Adipose tissue (tissue), 3 donors: ENCODE results near the gene TMEM132D. TPM values are rescaled to one million over a fixed set of nuclear protein-coding genes. Genes with fewer than 3 reads are reported as not detected.

Experiments used
- H3K27ac ChIP-seq: one replicate; pipeline ENCODE4 v1.5.1; 2013; ENCODE audit warnings: low read depth, low read length
- WGBS, 3 donors: extraction: QIAGEN DNeasy Blood & Tissue Kit; methylation state at CpG; one replicate each; pipeline ENCODE4 v1.1.7; 2013; 5-methylcytosine and 5-hydroxymethylcytosine counted together
- polyA plus RNA-seq, 3 donors: library from polyadenylated mRNA; stranded (reverse); fragments of 200-250 nt; gene quantifications; one replicate each; pipeline ENCODE4 v1.2.3, GENCODE V29; 2013
- donor health status: healthy with polysubstance abuse.
- donor health status: Bipolar disorder and iron deficiency.
- donor health status: healthy.

Gene TMEM132D
- polyA plus RNA-seq, 3 donors, result 0.11 to 0.13 TPM; not detected in 1

DNA sequence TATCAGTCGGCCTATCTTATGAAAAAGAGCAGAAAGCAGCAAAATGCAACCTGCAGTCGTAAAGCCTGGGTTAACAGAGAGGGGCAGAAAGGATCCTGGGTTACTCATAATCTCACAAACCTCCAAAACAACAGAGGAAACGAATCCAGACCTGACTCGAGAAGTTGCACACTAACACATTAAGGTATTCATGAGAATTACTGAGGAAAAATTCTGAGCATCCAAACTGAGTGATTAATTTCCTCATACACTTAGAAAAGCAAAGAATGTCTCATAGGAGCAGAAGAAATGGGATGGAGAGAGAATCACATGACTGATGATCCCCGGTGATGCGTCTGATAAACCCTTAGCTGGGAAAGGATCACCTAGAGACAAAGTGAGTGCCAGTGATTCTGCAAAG, 272.5 kb downstream of the TMEM132D start:
- WGBS, 3 donors, result 52 to 68% (median 63%) methylated on average over 6 of the region's 6 CpGs
- no peak overlapping the region for H3K27ac ChIP-seq

DNA sequence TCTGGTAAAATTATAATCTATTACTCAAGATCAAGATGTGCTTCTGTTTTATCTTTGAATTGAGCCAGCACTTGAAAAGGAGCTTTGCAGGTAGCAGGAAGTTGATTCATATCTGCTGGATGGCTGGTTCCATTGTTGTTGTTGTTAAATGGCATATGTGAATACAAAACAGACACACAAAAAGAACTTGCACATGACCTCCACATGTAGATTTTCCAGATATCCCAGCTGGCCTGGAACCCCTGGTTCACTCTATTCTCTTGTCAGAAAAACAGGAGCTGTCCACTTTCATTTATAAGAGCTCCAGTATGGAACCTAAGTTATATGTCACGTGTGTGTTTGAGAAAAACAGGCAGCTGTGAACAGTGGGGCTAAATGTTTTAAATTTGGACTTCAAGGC, 273.9 kb downstream of the TMEM132D start:
- 63 to 77% (median 66%) methylated on average over 1 of the region's 1 CpG for WGBS, 3 donors

DNA sequence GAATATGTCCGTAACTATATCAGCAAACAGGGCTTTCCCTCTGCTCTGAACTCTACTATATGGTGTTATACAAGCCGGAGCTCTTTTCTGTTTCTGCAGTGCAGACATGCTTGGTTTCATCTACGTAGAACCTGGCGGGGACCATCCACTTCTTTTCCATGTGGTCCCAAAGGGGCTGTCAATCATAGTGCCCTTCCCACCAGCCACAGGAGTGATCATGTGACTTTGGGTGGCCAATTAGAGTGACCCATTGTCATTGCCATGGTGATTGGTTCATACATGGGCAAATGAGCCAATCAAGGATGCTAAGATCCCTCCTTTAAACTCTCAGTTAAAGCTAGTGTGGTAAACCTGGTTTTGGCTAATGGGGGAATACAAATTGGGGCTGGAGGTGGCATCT, 281.3 kb downstream of the TMEM132D start:
- 84 to 90% (median 87%) methylated on average over 4 of the region's 4 CpGs for WGBS, 3 donors
- no peak overlapping the region for H3K27ac ChIP-seq

More for the DNA sequence above, 273.9 kb downstream of the TMEM132D start:
- H3K27ac ChIP-seq, result no peak overlapping the region

DNA sequence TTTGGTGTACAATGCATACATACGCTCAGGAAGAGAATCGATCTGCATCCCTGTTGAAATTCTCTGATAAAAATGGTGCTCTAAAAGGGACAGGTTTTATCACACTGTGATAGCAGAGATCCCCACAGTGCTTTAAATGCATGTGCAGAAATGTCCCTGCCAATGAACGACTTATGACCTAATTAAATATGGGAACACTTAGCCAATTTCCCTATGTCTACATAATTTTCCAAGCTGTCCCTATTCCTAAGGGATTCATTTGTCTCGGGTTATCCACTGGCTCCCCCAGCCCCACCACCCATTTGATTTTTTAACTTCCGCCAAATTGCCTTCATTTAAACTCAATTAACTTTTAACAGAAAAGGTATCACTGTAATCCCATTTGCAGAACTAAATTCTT, 284.6 kb downstream of the TMEM132D start:
- no peak overlapping the region for H3K27ac ChIP-seq
- WGBS, 3 donors, result 32 to 80% (median 78%) methylated on average over 5 of the region's 5 CpGs

DNA sequence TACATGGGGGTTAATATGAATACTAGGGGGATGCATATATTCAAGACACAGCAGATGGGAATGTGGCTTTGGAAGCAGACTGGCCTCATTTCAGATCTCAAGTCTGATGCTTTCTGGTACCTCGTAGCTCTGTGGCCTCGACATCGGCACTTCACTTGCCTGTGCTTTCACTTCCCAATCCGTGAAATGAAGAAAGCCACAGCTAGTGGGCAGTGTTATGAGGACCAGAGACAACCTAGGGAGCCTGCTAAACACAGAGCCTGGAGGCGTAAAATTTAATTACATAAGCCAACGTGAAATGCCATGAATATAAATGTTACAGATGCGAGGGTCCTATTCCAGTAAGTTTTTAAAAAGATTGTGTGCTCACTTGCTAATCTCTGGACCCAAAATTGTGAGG, 286.0 kb downstream of the TMEM132D start:
- no peak overlapping the region for H3K27ac ChIP-seq
- WGBS, 3 donors, result 70 to 85% (median 82%) methylated on average over 7 of the region's 7 CpGs

DNA sequence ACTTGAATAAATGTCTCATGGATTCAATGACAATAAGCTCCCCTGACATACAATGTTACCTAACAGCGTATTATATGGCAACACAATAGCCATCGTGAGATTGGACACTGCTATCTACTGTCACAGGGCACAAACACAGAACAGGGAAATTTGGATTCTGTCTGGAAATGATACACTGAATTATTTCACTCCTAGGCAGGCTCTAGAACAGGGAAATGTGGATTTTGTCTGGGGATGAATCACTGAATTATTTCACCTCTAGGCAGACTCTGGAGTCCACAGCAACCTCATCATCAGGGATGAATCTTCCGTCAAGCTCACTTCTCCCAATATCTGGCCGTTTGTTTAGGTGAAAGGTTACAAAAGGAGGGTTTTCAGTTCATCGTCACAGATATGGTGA, 288.8 kb downstream of the TMEM132D start:
- 69 to 75% (median 69%) methylated on average over 5 of the region's 5 CpGs for WGBS, 3 donors
- no peak overlapping the region for H3K27ac ChIP-seq

DNA sequence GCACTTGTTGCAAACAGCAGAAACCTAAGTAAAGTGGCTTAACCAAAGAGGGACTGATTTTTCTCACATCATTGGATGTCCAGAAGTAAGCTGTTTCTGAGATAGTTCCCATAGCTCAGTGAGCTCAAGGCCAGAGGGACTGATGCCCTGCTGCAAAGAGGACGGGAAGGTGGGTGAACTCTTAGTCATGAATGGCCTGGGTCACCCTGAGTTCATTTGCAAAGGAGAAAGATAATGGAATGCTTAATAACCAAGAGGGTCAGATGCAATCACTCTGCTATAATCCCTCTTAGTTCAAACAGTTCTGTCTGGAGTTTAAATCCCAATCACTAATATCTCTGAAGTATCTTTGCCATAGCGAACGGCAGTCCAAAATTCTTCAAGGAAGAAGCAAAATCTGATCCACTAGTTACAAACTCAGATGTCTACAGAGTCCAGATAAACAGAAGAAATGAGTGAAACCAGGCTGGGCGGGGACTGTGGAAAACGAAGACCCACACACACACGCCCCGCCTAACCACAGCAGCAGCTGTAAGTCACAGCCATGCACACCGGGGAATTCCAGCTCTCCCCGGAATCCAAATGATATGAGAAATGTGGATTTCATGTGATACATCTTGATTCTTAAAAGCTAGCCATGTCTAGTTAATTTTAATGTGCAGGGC, 289.5 kb downstream of the TMEM132D start:
- H3K27ac ChIP-seq, result no peak overlapping the region
- WGBS, 3 donors, result 45 to 50% (median 47%) methylated on average over 9 of the region's 9 CpGs

DNA sequence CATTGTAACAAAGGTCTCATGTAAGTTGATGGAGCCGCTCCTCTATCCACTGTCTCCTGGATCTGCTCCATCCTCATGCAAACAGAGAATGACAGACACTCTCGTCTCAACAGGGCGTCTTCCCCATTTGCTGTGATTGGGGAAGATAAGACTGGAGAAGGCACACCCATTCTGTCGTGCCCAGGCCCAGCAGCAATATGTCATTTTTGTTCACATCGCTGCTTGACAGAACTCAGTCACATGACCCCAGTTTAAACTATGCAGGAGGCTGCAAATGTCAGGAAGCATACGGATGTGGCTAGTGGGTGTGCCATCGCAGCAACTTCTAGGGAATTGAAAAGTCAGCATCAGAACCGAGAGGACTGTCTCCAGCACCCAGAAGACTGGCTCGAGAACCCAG, 290.5 kb downstream of the TMEM132D start:
- no peak overlapping the region for H3K27ac ChIP-seq
- 53 to 66% (median 58%) methylated on average over 9 of the region's 9 CpGs for WGBS, 3 donors

DNA sequence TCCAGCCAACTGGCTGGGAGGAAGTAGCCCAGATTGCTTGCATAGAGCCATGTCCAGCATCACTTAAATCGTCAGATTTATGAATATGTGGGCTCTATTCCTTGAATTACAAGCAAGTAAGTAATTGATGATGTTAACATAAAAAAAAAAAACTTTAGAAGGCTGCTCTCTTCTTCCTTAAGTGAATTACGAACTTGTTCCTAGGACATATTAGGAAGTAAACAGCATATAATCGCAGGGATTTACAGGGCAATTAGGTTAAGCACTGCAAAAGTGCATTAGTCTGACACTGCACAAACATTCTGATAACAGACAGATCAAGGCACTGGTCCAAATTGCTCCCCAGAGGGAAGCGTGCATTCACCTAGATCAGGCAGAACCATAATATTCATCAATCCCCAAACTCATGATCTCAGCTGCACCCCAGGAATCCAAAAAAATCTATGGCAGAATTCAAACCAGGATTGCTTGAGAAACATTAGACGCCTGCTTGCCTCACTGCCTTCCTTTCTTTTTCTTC, 293.2 kb downstream of the TMEM132D start:
- no peak overlapping the region for H3K27ac ChIP-seq
- 40 to 53% (median 53%) methylated on average over 5 of the region's 5 CpGs for WGBS, 3 donors

DNA sequence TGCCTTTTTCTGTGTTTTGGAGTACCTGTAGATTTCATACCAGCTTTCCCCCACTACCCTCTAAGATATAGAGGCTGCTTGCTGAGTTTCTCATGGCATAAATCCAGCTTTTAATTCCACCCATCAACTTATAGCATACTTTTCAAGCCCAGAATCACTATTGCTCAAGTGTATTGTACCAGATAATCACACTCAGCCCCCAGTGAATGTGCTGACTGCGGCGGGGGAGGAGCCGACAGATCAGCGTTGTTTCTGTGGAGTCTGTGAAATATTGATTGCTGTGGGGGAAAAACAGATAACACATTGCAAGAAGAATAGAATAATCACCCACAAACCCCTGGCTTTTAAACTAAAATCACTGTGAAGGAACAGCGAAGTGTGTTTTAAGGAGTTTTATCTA, 296.1 kb downstream of the TMEM132D start:
- 19 to 40% (median 33%) methylated on average over 5 of the region's 5 CpGs for WGBS, 3 donors
- H3K27ac ChIP-seq, result no peak overlapping the region

DNA sequence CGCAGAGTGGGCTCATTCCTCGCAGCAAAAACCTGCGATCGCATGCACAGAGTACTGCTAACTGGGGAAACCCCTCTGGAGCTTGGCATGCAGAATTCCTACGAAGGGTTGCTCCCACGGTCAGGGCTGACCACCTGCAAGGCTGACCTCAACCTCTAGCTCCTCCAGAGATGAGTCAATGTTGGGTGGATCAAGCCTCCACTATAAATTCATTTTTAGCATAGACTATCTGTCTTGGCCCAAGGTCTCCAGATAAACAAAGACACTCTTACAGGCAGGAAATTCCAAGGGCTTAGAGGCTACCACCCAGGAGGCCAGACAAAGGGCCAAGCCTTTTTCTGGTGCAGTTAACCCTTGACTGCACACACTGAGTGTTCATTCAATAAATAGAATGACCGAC, 296.5 kb downstream of the TMEM132D start:
- 31 to 39% (median 32%) methylated on average over 7 of the region's 7 CpGs for WGBS, 3 donors
- H3K27ac ChIP-seq, result no peak overlapping the region

DNA sequence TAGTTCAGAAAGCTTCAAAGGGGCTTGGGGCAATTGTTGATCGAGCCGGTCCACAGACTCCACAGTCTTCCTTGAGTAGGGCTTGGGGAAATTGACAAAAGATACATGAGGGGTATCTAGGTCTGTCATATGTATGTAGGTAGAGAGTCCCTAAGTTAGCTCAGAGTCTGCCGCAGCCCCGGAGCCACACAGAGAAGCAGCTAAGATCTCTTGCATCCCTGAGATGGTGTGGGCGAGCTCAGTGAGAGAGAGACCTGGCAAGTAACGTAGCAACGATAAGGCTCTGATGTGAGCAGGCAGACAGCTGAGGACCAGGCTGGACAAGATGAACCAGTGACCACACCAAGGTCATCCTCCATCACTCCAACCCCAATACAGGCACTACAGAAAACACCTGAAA, 297.6 kb downstream of the TMEM132D start:
- WGBS, 3 donors, result 86 to 91% (median 90%) methylated on average over 7 of the region's 7 CpGs
- no peak overlapping the region for H3K27ac ChIP-seq

DNA sequence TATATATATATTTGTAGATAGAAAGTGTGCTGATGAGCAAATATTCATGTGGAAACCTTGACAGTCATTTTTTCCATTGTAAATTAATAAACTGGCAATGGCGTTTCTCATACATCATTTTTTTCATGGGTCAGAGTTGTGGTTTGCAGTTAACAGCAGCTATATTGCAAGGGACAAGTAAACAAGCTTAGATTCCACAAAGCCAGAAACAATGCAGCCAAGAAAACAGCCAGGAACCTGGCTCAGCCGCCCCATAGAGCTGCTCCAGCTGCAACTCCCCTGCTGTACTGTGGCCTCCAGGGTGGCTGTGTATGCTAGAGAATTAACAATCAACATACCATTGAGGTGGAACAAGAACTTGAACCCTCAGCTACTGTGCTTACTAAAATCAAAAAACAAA, 298.2 kb downstream of the TMEM132D start:
- 40 to 51% (median 44%) methylated on average over 2 of the region's 2 CpGs for WGBS, 3 donors
- H3K27ac ChIP-seq, result no peak overlapping the region

DNA sequence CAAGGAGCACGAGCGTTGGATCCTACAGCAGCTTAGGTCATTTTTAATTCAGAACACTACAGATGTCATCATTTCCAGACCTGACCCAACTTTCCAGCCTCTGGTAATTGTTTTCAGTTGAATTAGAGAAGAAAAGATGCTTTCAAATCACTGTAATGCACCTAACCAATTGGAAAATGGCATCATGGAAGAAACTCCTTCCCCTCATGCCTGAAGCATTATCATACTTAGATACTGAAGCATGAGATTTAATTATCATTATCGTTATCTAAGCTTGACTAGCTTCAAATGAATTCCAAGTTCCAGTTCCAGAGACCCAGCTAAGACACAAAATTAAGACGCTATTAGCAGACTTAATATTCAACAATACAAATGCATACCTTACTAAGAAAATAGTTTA, 299.3 kb downstream of the TMEM132D start:
- no peak overlapping the region for H3K27ac ChIP-seq
- WGBS, 3 donors, result 62 to 70% (median 68%) methylated on average over 4 of the region's 4 CpGs

DNA sequence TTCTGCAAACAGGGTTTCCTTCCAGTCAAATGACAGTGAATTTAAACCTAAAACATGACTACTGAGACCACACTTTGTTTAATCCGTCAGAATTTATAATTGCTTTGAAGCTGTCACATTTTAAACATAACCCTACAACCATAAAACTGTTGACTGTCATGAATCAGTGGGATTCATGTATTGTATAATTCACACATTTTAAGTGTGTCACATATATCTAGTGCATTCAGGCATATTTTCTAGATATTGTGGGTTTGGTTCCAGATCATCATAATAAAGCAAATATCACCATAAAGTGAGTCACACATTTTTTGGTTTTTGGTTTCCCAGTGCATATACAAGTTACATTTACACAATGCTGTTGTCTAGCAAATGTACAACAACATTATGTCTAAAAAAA, 304.4 kb downstream of the TMEM132D start:
- 35 to 51% (median 48%) methylated on average over 1 of the region's 1 CpG for WGBS, 3 donors
- H3K27ac ChIP-seq, result no peak overlapping the region

DNA sequence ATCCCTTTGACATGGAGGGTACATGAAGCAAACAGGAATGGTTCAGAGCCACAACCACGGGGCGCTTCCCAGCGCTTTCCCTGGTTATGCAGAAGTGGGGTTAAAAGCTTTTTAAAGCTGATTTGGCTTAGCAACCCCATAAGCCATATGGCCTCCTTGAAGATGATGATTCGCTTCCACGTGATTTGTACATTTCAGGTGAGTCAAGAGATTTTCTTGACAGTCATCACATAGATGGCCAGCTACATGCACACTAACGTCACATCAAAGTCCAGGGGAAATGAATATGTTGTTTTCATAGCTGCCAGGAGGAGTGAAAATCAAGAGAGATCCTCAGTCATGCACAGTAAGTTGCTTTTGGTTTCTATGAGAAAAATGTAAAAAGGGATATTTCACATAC, 309.7 kb downstream of the TMEM132D start:
- WGBS, 3 donors, result 55 to 75% (median 60%) methylated on average over 6 of the region's 6 CpGs

DNA sequence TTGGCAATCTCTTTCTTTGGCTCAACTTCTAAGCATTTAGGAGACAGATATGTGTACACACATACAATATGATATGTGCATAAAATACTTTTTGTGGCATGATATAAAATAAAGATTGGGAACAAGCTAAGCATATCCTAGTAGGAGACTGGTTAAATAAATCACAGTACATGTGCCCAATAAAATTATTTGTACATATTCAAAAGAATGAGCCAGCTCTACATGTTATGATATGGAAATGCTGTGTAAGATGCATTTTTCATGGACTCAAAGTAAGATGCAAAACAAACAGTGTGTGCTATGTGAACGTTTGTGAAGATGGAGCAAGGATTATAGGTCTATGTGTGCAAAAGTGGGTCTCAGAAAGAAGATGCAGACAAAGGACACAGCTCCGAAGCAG, 311.4 kb downstream of the TMEM132D start:
- WGBS, 3 donors, result 46 to 58% (median 58%) methylated on average over 2 of the region's 2 CpGs
- no peak overlapping the region for H3K27ac ChIP-seq

More for the DNA sequence above, 309.7 kb downstream of the TMEM132D start:
- H3K27ac ChIP-seq, result no peak overlapping the region

DNA sequence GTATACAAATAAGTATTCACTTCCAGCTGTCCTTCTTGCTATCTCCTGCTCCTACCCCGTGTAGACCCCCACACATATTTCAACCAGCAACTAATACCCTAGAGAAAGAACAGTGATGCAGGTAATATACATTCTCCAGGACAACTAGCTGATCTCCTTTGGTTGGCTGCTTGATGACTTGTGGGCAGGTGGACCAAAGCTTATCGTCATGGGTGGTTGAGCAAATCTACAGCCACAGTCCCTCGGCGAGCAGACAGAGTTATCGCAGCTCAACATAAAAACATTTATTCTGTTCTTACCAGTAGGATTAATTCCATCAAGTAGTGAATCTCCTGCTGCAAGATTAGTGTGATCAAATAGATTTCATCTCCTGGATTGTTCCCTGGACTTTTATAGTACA, 314.3 kb downstream of the TMEM132D start:
- 77 to 88% (median 88%) methylated on average over 5 of the region's 5 CpGs for WGBS, 3 donors
- H3K27ac ChIP-seq, result no peak overlapping the region

DNA sequence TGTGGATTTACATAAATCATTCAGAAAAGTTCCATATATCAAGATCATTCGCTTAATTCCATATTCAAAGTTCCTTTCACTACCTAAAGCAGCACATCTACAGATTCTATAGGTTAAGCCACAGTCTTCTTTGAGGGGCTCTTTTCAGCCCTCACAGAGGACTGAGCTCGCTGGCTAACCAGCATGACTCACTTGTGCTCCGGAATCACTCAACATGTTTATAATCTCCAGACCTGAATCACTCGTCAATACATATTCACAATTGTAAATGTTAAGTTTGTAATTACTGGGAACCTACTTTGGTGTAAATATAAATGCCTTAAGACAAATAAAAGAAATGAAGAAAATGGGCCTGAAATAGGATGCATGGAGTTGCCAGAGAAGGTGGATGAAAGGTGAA, 315.7 kb downstream of the TMEM132D start:
- H3K27ac ChIP-seq, result no peak overlapping the region
- WGBS, 3 donors, result 80 to 87% (median 83%) methylated on average over 4 of the region's 4 CpGs

DNA sequence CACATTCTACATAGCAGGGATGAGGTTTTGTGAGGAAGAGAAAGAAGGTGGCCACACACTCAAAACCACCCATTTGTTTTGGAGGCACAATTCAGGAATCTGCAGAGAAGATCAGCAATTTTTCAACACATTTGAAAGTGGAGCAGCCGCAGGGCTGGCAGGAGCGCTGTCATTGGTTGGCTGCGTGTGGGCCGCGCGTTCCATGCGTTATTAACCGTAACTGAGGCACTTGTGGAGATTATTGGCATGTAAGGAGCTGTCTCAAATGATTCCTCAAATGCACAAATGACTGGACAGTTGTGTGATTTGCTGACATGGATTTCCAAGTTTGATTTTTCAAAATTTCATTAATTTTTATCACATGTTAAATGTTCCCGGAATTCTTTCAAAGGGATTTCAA, 318.5 kb downstream of the TMEM132D start:
- H3K27ac ChIP-seq, result no peak overlapping the region
- WGBS, 3 donors, result 88 to 94% (median 90%) methylated on average over 9 of the region's 9 CpGs
